GM19463 (cell line): ENCODE data around the gene SKIC8.
"Not testable (repeated sequence)": the region's sequence is repeated elsewhere in the genome, so short reads cannot be mapped to it uniquely, and the experiment has no call there.

Source experiments
- ATAC-seq: cut with Tn5 transposase; IDR thresholded peaks from one replicate; pipeline ENCODE4 v1.9.1; 2021; ENCODE audit warnings: mild to moderate bottlenecking, moderate library complexity; ENCODE audit not compliant: unreplicated experiment

The SKIC8 gene

GRCh38 chr15:78257681-78258080 lies 41.7 kb downstream of the SKIC8 start:
- ATAC-seq: no peak

GRCh38 chr15:78256044-78256437 lies 43.4 kb downstream of the SKIC8 start:
- no peak for ATAC-seq

GRCh38 chr15:78255421-78256043 lies 43.9 kb downstream of the SKIC8 start:
- no peak for ATAC-seq

- ATAC-seq: no peak
Observed at GRCh38 chr15:78251136-78251535, 48.3 kb downstream of the SKIC8 start.

DNA sequence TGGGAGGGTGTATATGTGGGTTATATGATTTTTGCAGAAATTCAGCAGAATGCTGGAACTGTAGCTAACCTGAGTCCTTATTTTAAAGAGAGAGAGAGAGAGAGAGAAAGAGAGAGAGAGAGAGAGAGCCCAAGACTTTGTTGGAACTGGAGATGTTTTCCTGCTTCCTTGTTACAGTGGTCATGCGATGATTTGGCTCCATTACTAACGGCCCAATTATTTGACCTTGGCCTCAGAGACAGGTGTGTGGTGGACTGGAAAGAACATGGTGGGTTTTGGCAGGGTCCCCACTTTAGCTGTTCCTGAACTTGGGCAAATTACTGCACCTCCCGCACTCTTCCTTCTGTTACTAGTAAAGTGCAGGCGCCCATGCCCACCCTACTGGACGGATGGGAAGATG lies 50.3 kb downstream of the SKIC8 start:
- no peak for ATAC-seq

- ATAC-seq: no peak
Observed at GRCh38 chr15:78247911-78248310, 51.5 kb downstream of the SKIC8 start.

GRCh38 chr15:78245976-78246620 lies 53.3 kb downstream of the SKIC8 start:
- ATAC-seq: not testable (repeated sequence)

- not testable (repeated sequence) for ATAC-seq
Observed at GRCh38 chr15:78245392-78245791, 54.0 kb downstream of the SKIC8 start.

DNA sequence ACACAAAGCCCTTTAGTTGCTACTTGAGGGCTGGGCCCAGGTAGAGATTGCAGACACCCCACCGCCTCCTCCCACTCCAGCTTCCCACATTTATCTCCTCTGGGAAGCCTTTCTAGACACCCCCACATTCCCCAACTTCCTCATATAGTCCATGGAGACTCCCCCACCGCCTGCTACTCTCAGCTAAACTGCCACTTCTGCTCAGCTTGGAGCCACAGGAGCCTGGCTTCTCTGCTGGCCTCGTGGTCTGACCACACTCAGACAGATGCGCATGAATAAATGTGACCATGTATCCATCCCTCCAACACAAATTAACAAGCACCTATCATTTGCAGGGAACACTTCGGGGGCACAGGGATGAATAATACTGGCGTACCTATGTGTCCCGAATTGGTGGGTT lies 54.5 kb downstream of the SKIC8 start:
- ATAC-seq: no peak

- no peak for ATAC-seq
Observed at GRCh38 chr15:78244101-78244500, 55.3 kb downstream of the SKIC8 start.

DNA sequence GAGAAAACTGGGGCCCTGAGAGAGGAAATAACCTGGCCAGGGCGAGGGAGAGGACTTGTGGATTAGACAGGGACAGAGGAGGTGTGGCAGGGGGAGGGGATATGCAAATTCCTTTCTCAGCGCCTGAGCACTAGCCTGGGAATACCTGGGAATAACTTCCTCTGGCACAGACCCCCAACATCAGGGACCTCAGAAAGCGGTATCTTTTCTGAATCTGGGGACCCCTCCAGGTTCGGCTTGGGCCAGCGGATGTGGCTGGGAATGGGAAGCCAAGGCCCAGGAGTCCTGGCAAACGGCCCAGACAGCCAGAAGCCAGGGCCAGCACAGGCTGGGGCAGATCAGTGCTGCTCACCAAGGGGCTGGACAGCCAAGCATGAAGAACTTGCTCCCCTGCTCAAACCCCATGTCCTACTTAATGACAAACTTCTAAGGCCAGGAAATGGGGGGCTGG lies 55.9 kb downstream of the SKIC8 start:
- no peak for ATAC-seq

DNA sequence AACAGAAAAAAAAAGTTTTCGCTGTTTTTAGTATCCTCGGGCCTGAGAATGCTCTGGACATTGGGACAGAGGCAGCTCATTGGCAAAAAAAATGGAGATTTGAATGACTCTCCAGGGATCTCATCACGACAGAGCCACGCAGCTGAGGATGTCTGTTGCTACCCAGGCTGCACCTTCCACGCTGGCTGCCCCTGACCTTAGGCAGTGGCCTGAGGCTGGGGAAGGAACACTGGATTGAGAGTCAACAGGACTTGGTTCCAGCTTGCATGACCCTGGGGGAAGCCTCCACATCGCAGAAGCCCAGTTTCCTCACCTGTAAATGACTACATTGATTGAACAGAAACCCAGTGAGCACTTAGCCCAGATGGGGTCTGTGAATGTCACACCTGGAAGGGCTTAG lies 56.4 kb downstream of the SKIC8 start:
- no peak for ATAC-seq

GRCh38 chr15:78242128-78242527 lies 57.3 kb downstream of the SKIC8 start:
- no peak for ATAC-seq

DNA sequence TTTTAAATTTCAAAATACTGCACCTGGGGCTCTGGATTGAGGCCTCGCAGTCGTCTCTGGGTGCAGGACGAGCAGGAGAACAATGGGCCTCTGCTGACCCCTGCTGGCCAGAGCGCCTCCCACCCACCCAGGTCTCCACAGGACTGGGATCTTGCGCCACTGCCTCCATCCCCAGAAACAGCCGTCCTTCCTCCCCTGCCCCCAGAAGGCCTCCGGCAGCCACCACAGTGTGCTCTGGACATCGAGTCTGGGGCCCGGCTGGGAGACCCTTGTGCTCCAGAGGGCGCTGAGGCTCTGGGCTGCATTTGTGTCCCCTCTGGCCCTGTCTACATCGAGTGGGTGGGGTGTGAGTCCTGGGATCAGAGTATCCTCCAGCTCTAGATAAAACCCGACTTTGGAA lies 58.4 kb downstream of the SKIC8 start:
- peak; percentile 56 for ATAC-seq

- no peak for ATAC-seq
Observed at GRCh38 chr15:78239811-78240210, 59.6 kb downstream of the SKIC8 start.

GRCh38 chr15:78237146-78237545 lies 62.3 kb downstream of the SKIC8 start:
- ATAC-seq: no peak

- no peak for ATAC-seq
Observed at GRCh38 chr15:78236491-78236890, 62.9 kb downstream of the SKIC8 start.

GRCh38 chr15:78234515-78235040 lies 64.8 kb downstream of the SKIC8 start, which contains the start of gene ACSBG1:
TSS of gene ACSBG1 (minus strand) at chr15:78234565. CDS start at chr15:78234501, 64 bp downstream.
- ATAC-seq: no peak

DNA sequence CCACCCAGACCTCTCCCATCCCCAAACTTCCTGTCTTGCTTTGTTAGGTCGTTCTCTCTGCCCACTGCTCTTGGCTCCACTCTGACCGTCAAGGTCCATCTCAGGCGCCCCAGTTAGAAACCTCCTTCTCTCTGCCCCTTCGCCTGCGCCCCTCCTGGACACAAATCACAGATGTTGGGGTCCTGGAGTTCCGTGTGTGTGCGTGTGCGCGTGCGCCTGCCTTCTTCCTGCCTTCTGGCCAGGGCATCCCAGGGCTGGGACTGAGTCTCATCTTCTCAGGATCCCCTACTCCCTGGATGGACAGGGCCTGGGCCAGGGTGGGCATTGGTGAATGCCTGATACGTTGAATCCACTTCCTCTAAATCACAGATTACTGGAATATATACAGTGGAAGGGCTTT lies 65.9 kb downstream of the SKIC8 start:
- no peak for ATAC-seq
